A549 (cell line): Measurements from ENCODE around the gene AFDN.

Experiments
- JUNB ChIP-seq: fragments of >200 bp; sonication (Bioruptor Twin); formaldehyde crosslinking; IDR thresholded peaks from 2 replicates; pipeline ENCODE4 v1.6.1; 2016
- KDM1A ChIP-seq: fragments of 200-600 bp; sonication (generic); IDR thresholded peaks from 2 replicates; pipeline ENCODE4 v1.6.1; 2016; ENCODE audit warnings: low read depth, mild to moderate bottlenecking
- POLR2A ChIP-seq: IDR thresholded peaks from 2 replicates; pipeline ENCODE4 v1.6.1; 2012; ENCODE audit warnings: mild to moderate bottlenecking, low read length
- TF ChIP-seq, protein P1 (sequence below): fragments of >200 bp; sonication (Bioruptor Twin); formaldehyde crosslinking; IDR thresholded peaks from 3 replicates; pipeline ENCODE4 v1.5.1; 2016

GRCh38 chr6:168007592-168008338 lies 181.1 kb downstream of the AFDN start:
- TF ChIP-seq, protein P1, sequence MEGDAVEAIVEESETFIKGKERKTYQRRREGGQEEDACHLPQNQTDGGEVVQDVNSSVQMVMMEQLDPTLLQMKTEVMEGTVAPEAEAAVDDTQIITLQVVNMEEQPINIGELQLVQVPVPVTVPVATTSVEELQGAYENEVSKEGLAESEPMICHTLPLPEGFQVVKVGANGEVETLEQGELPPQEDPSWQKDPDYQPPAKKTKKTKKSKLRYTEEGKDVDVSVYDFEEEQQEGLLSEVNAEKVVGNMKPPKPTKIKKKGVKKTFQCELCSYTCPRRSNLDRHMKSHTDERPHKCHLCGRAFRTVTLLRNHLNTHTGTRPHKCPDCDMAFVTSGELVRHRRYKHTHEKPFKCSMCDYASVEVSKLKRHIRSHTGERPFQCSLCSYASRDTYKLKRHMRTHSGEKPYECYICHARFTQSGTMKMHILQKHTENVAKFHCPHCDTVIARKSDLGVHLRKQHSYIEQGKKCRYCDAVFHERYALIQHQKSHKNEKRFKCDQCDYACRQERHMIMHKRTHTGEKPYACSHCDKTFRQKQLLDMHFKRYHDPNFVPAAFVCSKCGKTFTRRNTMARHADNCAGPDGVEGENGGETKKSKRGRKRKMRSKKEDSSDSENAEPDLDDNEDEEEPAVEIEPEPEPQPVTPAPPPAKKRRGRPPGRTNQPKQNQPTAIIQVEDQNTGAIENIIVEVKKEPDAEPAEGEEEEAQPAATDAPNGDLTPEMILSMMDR = no peak
- TF ChIP-seq POLR2A = no peak
- TF ChIP-seq KDM1A = no peak
- peak; percentile 66 for TF ChIP-seq JUNB
